ENCODE results near the gene FAM228B. TPM values are rescaled to one million over a fixed set of nuclear protein-coding genes. Genes with fewer than 3 reads are reported as not detected.
"Not testable (repeated sequence)": the region's sequence is repeated elsewhere in the genome, so short reads cannot be mapped to it uniquely, and the experiment has no call there.

The FAM228B gene
- total RNA-seq, 6 experiments from 2014 or later, result 8.3 to 11.8 (median 8.9) TPM

GRCh38 chr2:24122366-24123194 lies 689 bp upstream of the FAM228B start:
- Mint-ChIP-seq H3K36me3 (ENCODE audit: low read depth) (peaks cover 12% of the 10 kb centered on the region), H3K9me3 (no peaks in the 10 kb centered on the region), H3K27ac (peak overlapping the region; percentile 86), H3K4me3 (peak overlapping the region; percentile 92), H3K27me3 (ENCODE audit: insufficient read depth) (peaks cover 1% of the 10 kb centered on the region), H3K4me1 (ENCODE audit: low read depth) (peaks cover 42% of the 10 kb centered on the region)
- DNase-seq, result no peak
- TF ChIP-seq CTCF (IDR thresholded peaks at IDR 0.05), result no peak

- no peaks in the 10 kb centered on the region for H3K9me3 Mint-ChIP-seq
- DNase-seq, result no peak
- H3K4me1 Mint-ChIP-seq (ENCODE audit: low read depth), result peaks cover 33% of the 10 kb centered on the region
- H3K27me3 Mint-ChIP-seq (ENCODE audit: insufficient read depth), result peaks cover 1% of the 10 kb centered on the region
- peaks cover 12% of the 10 kb centered on the region for H3K36me3 Mint-ChIP-seq (ENCODE audit: low read depth)
- peak overlapping the region; percentile 93 for H3K27ac Mint-ChIP-seq
- peak overlapping the region; percentile 91 for H3K4me3 Mint-ChIP-seq
- TF ChIP-seq CTCF (IDR thresholded peaks at IDR 0.05), result no peak
Observed at GRCh38 chr2:24123922-24124580, 782 bp downstream of the FAM228B start.

- TF ChIP-seq CTCF (IDR thresholded peaks at IDR 0.05), result no peak
- Mint-ChIP-seq H3K4me1 (ENCODE audit: low read depth) (peaks cover 28% of the 10 kb centered on the region), H3K4me3 (peak overlapping the region; percentile 26; the same call in 1 of the 2 replicates), H3K9me3 (no peaks in the 10 kb centered on the region), H3K27me3 (ENCODE audit: insufficient read depth) (peaks cover 1% of the 10 kb centered on the region), H3K36me3 (ENCODE audit: low read depth) (peaks cover 12% of the 10 kb centered on the region), H3K27ac (no peak overlapping the region)
- no peak for DNase-seq
Observed at GRCh38 chr2:24125956-24126355, 2.7 kb downstream of the FAM228B start.

GRCh38 chr2:24132543-24132942 lies 9.3 kb downstream of the FAM228B start:
- H3K9me3 Mint-ChIP-seq, result peaks cover 5% of the 10 kb centered on the region
- H3K27me3 Mint-ChIP-seq (ENCODE audit: insufficient read depth), result no peaks in the 10 kb centered on the region; the same call in 1 of the 2 replicates
- peaks cover 4% of the 10 kb centered on the region; the same call in 1 of the 2 replicates for H3K4me1 Mint-ChIP-seq (ENCODE audit: low read depth)
- H3K4me3 Mint-ChIP-seq, result no peak overlapping the region
- H3K36me3 Mint-ChIP-seq (ENCODE audit: low read depth), result peaks cover 15% of the 10 kb centered on the region
- no peak overlapping the region for H3K27ac Mint-ChIP-seq
- no peak for DNase-seq
- TF ChIP-seq CTCF (IDR thresholded peaks at IDR 0.05), result no peak

- DNase-seq; H3K27me3 Mint-ChIP-seq (ENCODE audit: insufficient read depth); H3K36me3 Mint-ChIP-seq (ENCODE audit: low read depth); H3K9me3 Mint-ChIP-seq; H3K27ac Mint-ChIP-seq; H3K4me1 Mint-ChIP-seq (ENCODE audit: low read depth); H3K4me3 Mint-ChIP-seq: not testable (repeated sequence)
Observed at GRCh38 chr2:24140305-24140704, 17.0 kb downstream of the FAM228B start.

- Mint-ChIP-seq H3K27ac (no peak overlapping the region), H3K9me3 (peaks cover 23% of the 10 kb centered on the region), H3K36me3 (ENCODE audit: low read depth) (peaks cover 29% of the 10 kb centered on the region), H3K4me1 (ENCODE audit: low read depth) (no peaks in the 10 kb centered on the region), H3K27me3 (ENCODE audit: insufficient read depth) (no peaks in the 10 kb centered on the region), H3K4me3 (no peak overlapping the region)
- no peak for TF ChIP-seq CTCF (IDR thresholded peaks at IDR 0.05)
- DNase-seq, result no peak
Observed at GRCh38 chr2:24147364-24147763, 24.1 kb downstream of the FAM228B start.
